Calu3 (cell line): Measurements from ENCODE around the gene MID1. TPM values are rescaled to one million over a fixed set of nuclear protein-coding genes. Genes with fewer than 3 reads are reported as not detected.

Experiments
- Bru-seq: library from RNA; stranded (reverse); fragments of 400-500 nt; gene quantifications from one replicate; lab custom pipeline; 2021; lab: Mats Ljungman, UMichigan
- BruChase-seq, 2 experiments: library from RNA; stranded (reverse); fragments of 400-500 nt; gene quantifications; one replicate each; lab custom pipeline; 2021; lab: Mats Ljungman, UMichigan
- BruUV-seq: library from RNA; stranded (reverse); fragments of 400-500 nt; replicated peaks from 2 replicates; lab custom pipeline; 2021; lab: Mats Ljungman, UMichigan
- CTCF ChIA-PET: fragments of 300-600 bp; sonication (Branson Sonifier 250); formaldehyde crosslinking; loops from one replicate; lab custom pipeline; 2022; ENCODE audit warnings: antibody characterized with exemption; lab: Charles Lee
- DNase-seq: peaks from one replicate; pipeline ENCODE4 v3.0.0; 2022
- H3K27ac Mint-ChIP-seq: one replicate; pipeline ENCODE4 v1.8.0; 2022; ENCODE audit warnings: mixed read lengths; ENCODE audit not compliant: unreplicated experiment
- H3K27me3 Mint-ChIP-seq: one replicate; pipeline ENCODE4 v1.8.0; 2022; ENCODE audit warnings: mixed read lengths; ENCODE audit not compliant: unreplicated experiment
- H3K36me3 Mint-ChIP-seq: one replicate; pipeline ENCODE4 v1.8.0; 2022; ENCODE audit warnings: mild to moderate bottlenecking, moderate library complexity, mixed read lengths; ENCODE audit not compliant: insufficient read depth, unreplicated experiment
- H3K4me1 Mint-ChIP-seq: one replicate; pipeline ENCODE4 v1.8.0; 2022; ENCODE audit warnings: mild to moderate bottlenecking, low read depth, mixed read lengths; ENCODE audit not compliant: unreplicated experiment
- H3K4me3 Mint-ChIP-seq: one replicate; pipeline ENCODE4 v1.8.0; 2022; ENCODE audit warnings: mild to moderate bottlenecking, low read depth, moderate library complexity, mixed read lengths; ENCODE audit not compliant: unreplicated experiment
- H3K9me3 Mint-ChIP-seq: one replicate; pipeline ENCODE4 v1.8.0; 2022; ENCODE audit warnings: low read depth, mixed read lengths; ENCODE audit not compliant: unreplicated experiment
- intact Hi-C: fragments of 100-400 bp; cut with micrococcal nuclease; formaldehyde crosslinking; loops from one replicate; pipeline ENCODE4 v1.10.0; 2022; ENCODE audit not compliant: unreplicated experiment
- long read RNA-seq: library from polyadenylated mRNA; stranded (forward); transcript quantifications from one replicate; pipeline ENCODE4 v2.0.0, GENCODE V29; 2022
- total RNA-seq: library from RNA; stranded (reverse); gene quantifications from 2 replicates; pipeline ENCODE4 v1.2.3, GENCODE V29; 2022
- TF ChIP-seq, protein P1 (sequence below): fragments of 200-600 bp; IDR thresholded peaks from one replicate; pipeline ENCODE4 v1.8.0; 2022; ENCODE audit warnings: antibody characterized with exemption; ENCODE audit not compliant: unreplicated experiment

Gene MID1, protein sequence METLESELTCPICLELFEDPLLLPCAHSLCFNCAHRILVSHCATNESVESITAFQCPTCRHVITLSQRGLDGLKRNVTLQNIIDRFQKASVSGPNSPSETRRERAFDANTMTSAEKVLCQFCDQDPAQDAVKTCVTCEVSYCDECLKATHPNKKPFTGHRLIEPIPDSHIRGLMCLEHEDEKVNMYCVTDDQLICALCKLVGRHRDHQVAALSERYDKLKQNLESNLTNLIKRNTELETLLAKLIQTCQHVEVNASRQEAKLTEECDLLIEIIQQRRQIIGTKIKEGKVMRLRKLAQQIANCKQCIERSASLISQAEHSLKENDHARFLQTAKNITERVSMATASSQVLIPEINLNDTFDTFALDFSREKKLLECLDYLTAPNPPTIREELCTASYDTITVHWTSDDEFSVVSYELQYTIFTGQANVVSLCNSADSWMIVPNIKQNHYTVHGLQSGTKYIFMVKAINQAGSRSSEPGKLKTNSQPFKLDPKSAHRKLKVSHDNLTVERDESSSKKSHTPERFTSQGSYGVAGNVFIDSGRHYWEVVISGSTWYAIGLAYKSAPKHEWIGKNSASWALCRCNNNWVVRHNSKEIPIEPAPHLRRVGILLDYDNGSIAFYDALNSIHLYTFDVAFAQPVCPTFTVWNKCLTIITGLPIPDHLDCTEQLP
- total RNA-seq (70.5 and 85.6 TPM in 2 replicates), Bru-seq, nascent RNA (percentile 85 among the genes with signal in this experiment), BruChase-seq, experiment 1, labeled RNA remaining after a 6-hour chase (percentile 78 among the genes with signal in this experiment), BruChase-seq, experiment 2, labeled RNA remaining after a 2-hour chase (percentile 85 among the genes with signal in this experiment)
- long read RNA-seq, full-length matches to known transcripts: 34 of 68 reads
- long read RNA-seq, partial matches to known transcripts: 4 of 68 reads
- long read RNA-seq, other reads (novel, unspliced or antisense): 30 of 68 reads

DNA sequence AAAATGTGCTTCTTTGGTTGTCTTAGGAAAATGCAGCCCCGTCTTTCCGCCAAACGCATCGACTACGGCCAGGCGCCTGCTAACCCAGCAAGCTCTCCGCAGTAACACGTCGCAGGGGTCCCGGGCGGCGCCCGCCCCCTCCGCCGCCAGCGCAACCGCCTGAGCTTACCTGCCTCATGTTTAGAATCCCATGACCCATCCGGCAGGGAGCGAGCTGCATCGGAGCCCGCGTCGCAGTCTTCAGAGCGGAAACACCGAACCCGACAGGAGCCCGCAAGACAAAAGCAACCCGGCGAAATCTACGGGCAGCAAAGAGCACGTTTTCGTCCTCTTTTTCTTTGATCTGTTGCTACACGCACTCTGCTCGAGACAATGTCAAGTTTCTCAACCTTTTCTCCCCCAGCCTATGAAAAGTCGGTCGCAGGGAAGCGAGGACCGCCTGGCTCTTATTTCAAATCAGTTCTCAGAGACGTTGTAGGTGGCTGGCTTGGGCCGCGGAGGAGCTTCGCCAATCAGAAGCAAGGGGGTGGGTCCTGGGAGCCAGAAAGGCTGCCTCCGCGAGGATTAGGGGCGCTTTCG, at the start of gene MID1:
Gene MID1 (minus strand): TSS at position 465 of the 579 bp plus-strand sequence. CDS start 53,038 bp downstream, outside the sequence.
- Mint-ChIP-seq H3K9me3 (no peaks in the 10 kb centered on the region), H3K4me1 (peaks cover 33% of the 10 kb centered on the region), H3K36me3 (peaks cover 47% of the 10 kb centered on the region), H3K27me3 (no peaks in the 10 kb centered on the region), H3K4me3 (peak within 1 kb of the TSS; percentile 89), H3K27ac (peak within 1 kb of the TSS; percentile 89)
- BruUV-seq: no TSS peak
- DNase-seq: peak; percentile 77
- intact Hi-C loops: no loop called here
- TF ChIP-seq, protein P1, sequence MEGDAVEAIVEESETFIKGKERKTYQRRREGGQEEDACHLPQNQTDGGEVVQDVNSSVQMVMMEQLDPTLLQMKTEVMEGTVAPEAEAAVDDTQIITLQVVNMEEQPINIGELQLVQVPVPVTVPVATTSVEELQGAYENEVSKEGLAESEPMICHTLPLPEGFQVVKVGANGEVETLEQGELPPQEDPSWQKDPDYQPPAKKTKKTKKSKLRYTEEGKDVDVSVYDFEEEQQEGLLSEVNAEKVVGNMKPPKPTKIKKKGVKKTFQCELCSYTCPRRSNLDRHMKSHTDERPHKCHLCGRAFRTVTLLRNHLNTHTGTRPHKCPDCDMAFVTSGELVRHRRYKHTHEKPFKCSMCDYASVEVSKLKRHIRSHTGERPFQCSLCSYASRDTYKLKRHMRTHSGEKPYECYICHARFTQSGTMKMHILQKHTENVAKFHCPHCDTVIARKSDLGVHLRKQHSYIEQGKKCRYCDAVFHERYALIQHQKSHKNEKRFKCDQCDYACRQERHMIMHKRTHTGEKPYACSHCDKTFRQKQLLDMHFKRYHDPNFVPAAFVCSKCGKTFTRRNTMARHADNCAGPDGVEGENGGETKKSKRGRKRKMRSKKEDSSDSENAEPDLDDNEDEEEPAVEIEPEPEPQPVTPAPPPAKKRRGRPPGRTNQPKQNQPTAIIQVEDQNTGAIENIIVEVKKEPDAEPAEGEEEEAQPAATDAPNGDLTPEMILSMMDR: no peak
- CTCF ChIA-PET: interaction anchor here (0.8 to 2.4 kb wide), 6 partner anchors 8 to 366 kb away, joined by 3 to 7 read pairs (median 4); no protein-coding TSS in a partner anchor

DNA sequence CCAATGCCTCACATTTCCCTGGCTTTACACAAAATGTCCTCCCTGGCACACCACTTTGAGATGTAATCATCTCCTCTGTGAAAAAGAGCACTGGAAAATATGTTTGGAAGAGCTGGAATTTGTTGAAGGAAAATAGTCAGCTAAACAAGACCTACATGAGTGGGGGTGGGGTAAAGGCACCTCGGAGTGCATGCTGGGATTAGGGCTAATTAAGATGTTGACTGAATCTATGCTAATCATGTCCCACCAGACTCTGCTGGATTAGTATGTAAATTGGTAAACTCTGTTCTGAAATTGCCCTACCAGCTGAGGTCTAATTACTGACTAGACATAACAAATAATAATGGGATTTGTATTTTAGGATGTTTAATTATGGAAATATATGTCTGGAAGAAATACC, 46.8 kb upstream of the MID1 start:
- DNase-seq: no peak
- CTCF ChIA-PET: no interaction called here
- Mint-ChIP-seq H3K4me1 (peaks cover 10% of the 10 kb centered on the region), H3K36me3 (no peaks in the 10 kb centered on the region), H3K9me3 (no peaks in the 10 kb centered on the region), H3K27me3 (no peaks in the 10 kb centered on the region), H3K4me3 (no peak overlapping the region), H3K27ac (no peak overlapping the region)
- BruUV-seq: no TSS peak
- intact Hi-C loops: no loop called here
- TF ChIP-seq, protein P1: no peak

DNA sequence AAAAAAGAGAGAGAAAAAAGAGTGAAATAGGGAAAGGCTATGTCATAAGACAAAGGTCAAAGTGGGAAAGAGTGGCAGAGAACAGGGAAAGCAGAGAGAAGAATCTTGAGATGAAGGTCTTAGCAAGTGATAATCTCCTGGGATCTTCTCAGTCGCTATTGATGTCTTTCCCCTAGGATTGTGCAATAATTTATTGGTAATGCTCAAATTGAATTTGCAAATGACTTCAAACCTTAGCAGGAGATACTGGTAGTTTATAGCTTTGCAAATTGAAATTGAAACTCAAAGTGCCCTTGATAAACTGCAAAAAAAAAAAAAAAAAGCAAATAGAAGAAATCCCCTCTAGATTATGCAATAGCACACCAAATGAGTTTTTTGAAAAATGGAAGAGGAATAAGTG, 45.7 kb upstream of the MID1 start:
- Mint-ChIP-seq H3K27ac (no peak overlapping the region), H3K36me3 (no peaks in the 10 kb centered on the region), H3K27me3 (no peaks in the 10 kb centered on the region), H3K4me1 (peaks cover 10% of the 10 kb centered on the region), H3K4me3 (no peak overlapping the region), H3K9me3 (no peaks in the 10 kb centered on the region)
- CTCF ChIA-PET: no interaction called here
- TF ChIP-seq, protein P1: no peak
- BruUV-seq: no TSS peak
- intact Hi-C loops: no loop called here
- DNase-seq: no peak

DNA sequence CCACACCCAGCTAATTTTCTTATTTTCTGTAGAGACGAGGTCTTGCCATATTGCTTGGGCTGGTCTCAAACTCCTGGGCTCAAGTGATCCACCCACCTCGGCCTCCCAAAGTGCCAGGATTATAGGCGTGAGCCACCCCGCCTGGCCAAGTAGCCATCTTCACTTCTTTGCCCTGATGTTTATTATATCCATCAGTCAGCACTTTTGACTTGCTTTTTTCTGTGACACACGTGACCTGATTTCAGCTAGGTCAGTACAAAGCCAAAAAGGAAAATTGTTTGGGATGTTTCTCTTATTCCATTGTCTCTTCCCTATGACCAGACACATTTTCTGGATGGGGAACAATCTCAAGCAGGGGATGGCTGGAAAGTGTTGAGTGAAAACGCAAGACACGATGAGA, 45.3 kb upstream of the MID1 start:
- Mint-ChIP-seq H3K4me3 (no peak overlapping the region), H3K4me1 (peaks cover 10% of the 10 kb centered on the region), H3K36me3 (no peaks in the 10 kb centered on the region), H3K9me3 (no peaks in the 10 kb centered on the region), H3K27ac (no peak overlapping the region), H3K27me3 (no peaks in the 10 kb centered on the region)
- CTCF ChIA-PET: no interaction called here
- TF ChIP-seq, protein P1: no peak
- BruUV-seq: no TSS peak
- intact Hi-C loops: no loop called here
- no peak for DNase-seq
